K562 (cell line): Measurements from ENCODE around the gene ASB18. TPM values are rescaled to one million over a fixed set of nuclear protein-coding genes. Genes with fewer than 3 reads are reported as not detected.

Experiments used
- CREB1 ChIP-seq, 2 experiments: sonication (generic) in 1 of 2; formaldehyde crosslinking in 1 of 2; IDR thresholded peaks; 2 replicates each; pipeline versions ENCODE4 v1.6.1 to v1.8.0; 2012 to 2022; ENCODE audit warnings: inconsistent platforms in 1 of 2, mild to moderate bottlenecking in 1 of 2, missing genetic modification reagents in 1 of 2, moderate library complexity in 1 of 2
- CTBP1 ChIP-seq: fragments of 450-650 bp; IDR thresholded peaks from 2 replicates; pipeline ENCODE4 v1.6.1; 2016; ENCODE audit warnings: borderline replicate concordance
- FOXJ3 ChIP-seq: sonication (generic); formaldehyde crosslinking; IDR thresholded peaks from 2 replicates; pipeline ENCODE4 v1.4.0; 2020; ENCODE audit warnings: mild to moderate bottlenecking, missing genetic modification reagents
- MED1 ChIP-seq: sonication (generic); formaldehyde crosslinking; IDR thresholded peaks from 2 replicates; pipeline ENCODE4 v1.8.1; 2023; ENCODE audit warnings: missing genetic modification reagents, borderline replicate concordance
- NFE2 ChIP-seq: IDR thresholded peaks from 2 replicates; pipeline ENCODE4 v1.6.1; 2014; ENCODE audit warnings: antibody characterized with exemption, low read depth
- POLR2G ChIP-seq: fragments of 200-400 bp; formaldehyde crosslinking; IDR thresholded peaks from 2 replicates; pipeline ENCODE4 v1.6.1; 2017; ENCODE audit warnings: low read depth, mild to moderate bottlenecking, antibody characterized with exemption, low read length, moderate library complexity
- RBFOX2 ChIP-seq: fragments of 200-400 bp; formaldehyde crosslinking; IDR thresholded peaks from 2 replicates; pipeline ENCODE4 v1.6.1; 2017; ENCODE audit warnings: low read depth, mild to moderate bottlenecking, low read length, moderate library complexity
- TEAD4 ChIP-seq, 2 experiments: sonication (generic) in 1 of 2; formaldehyde crosslinking in 1 of 2; IDR thresholded peaks; 2 replicates each; pipeline versions ENCODE4 v1.6.1 to v1.8.0; 2012 to 2022; ENCODE audit warnings: borderline replicate concordance in 1 of 2, inconsistent platforms in 1 of 2, low read length in 1 of 2, mild to moderate bottlenecking in 1 of 2, missing genetic modification reagents in 1 of 2
- WHSC1 ChIP-seq: IDR thresholded peaks from one replicate; pipeline ENCODE4 v1.6.1; 2012; ENCODE audit warnings: low read length, control low read depth, inconsistent platforms
- ZNF347 ChIP-seq: fragments of 450-650 bp; formaldehyde crosslinking; IDR thresholded peaks from 2 replicates; pipeline ENCODE4 v1.4.0; 2020; ENCODE audit warnings: low read depth, mild to moderate bottlenecking, moderate library complexity
- polyA plus RNA-seq, 8 experiments: library from polyadenylated mRNA; depleted of rRNA in 4 of 8; stranded (reverse) in 5 of 8; unstranded in 3 of 8; fragments of >200 nt; fragmentation: Nextera tagmentation in 2 of 8; fragmentation: Illumina TruSeq in 1 of 8; extraction: Ambion mirVana in 2 of 8; extraction: Trizol in 1 of 8; gene quantifications; 2 replicates each; pipeline versions ENCODE4 v1.2.1 to v1.2.3, GENCODE V29; 2011 to 2014; ENCODE audit warnings: inconsistent platforms in 1 of 8, missing spikeins in 1 of 8
- total RNA-seq, 7 experiments: library from RNA; depleted of rRNA in 6 of 7; stranded (reverse); fragments of >200 nt in 6 of 7; fragmentation: Illumina TruSeq in 2 of 7; extraction: Trizol in 2 of 7; gene quantifications; 2 replicates each; pipeline versions ENCODE4 v1.2.1 to v1.2.3, GENCODE V29; 2011 to 2021; ENCODE audit warnings: low replicate concordance in 1 of 7
- TF ChIP-seq, protein P1 (sequence below): sonication (generic); formaldehyde crosslinking; IDR thresholded peaks from 2 replicates; pipeline ENCODE4 v1.5.0; 2020; ENCODE audit warnings: missing genetic modification reagents
- TF ChIP-seq, protein P2 (sequence below), 2 experiments: fragments of 450-650 bp; formaldehyde crosslinking in 1 of 2; IDR thresholded peaks; 2 replicates each; pipeline versions ENCODE4 v1.4.0 to v1.6.1; 2014 to 2020; ENCODE audit warnings: mild to moderate bottlenecking in 2 of 2, borderline replicate concordance in 1 of 2, low read depth in 1 of 2
- TF ChIP-seq, protein P3 (sequence below): sonication (generic); formaldehyde crosslinking; IDR thresholded peaks from 2 replicates; pipeline ENCODE4 v1.9.0; 2022; ENCODE audit warnings: mild to moderate bottlenecking, missing genetic modification reagents
- TF ChIP-seq, protein P4 (sequence below): sonication (generic); formaldehyde crosslinking; IDR thresholded peaks from 2 replicates; pipeline ENCODE4 v1.9.0; 2022; ENCODE audit warnings: mild to moderate bottlenecking, missing genetic modification reagents

The ASB18 gene
- total and polyA plus RNA-seq, 9 of the 15 experiments (the other 6 are each of a cell fraction or from before 2014, with no cell fraction given), result not detected

DNA sequence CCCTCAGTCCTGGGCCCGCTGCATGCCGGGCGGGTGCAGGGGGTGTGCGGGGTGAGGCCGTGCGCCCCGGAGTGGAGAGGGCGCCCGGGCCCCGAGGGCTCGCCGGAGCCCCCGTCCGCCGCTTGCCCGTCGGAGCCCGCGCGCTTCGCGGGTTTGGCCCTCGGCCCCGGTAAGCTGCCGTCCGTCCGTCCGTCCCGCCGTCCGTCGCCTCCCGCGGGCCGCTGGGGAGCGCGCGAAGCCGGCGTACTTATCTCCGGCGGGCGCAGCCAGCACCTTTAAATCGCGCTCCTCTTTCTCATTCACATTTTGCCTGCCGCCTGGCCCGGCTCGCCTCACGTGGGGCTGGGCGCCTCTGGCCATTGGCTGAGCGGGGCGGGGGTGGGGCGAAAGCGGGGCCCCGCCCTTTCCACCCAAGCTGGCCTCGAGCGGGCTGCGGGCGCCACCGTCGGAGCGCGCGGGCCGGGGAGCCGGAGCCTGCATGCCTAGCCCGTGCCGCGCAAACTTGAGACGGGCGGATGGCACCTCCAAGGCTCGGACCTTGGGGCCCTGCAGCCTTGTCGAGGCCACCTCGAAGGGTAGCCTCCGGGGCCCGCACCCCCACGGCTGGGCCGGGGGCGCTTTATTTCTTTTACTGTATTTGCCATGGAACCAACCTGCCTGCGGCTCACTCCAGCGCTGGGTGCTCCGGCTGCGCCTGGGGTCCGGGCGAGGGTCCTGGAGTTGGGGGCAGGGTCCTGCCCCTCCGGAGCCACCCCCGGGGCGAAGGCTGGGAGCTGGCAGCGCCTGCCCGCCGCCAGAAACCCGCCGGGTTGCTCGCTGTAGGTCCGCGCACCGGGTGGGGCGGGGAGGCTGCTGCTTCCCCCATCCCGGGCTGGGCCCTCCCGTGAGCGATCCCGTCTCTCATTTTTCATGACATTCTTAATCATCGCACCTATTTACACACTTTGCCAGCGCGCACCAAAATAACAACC, 95.8 kb downstream of the ASB18 start, which contains the start of gene GBX2 (continued):
- TF ChIP-seq ZNF347 (CRISPR knock-in tag) (no peak), POLR2G (peak; percentile 60; the same call in 1 of the 2 replicates), NFE2 (no peak), MED1 (no peak), TEAD4 (IDR thresholded peaks at IDR 0.05; ENCODE audit: low read length) (no peak), TEAD4 (CRISPR knock-in tag; IDR thresholded peaks at IDR 0.05; ENCODE audit: borderline replicate concordance) (no peak), CTBP1 (peak; percentile 38), CREB1 (IDR thresholded peaks at IDR 0.05) (0 out of 2 replicates have a peak, but pooled peaks have one; percentile 3), CREB1 (CRISPR knock-in tag; IDR thresholded peaks at IDR 0.05) (no peak), WHSC1 (no peak), FOXJ3 (no peak), RBFOX2 (0 out of 2 replicates have a peak, but pooled peaks have one; percentile 37)
- TF ChIP-seq, protein P1, sequence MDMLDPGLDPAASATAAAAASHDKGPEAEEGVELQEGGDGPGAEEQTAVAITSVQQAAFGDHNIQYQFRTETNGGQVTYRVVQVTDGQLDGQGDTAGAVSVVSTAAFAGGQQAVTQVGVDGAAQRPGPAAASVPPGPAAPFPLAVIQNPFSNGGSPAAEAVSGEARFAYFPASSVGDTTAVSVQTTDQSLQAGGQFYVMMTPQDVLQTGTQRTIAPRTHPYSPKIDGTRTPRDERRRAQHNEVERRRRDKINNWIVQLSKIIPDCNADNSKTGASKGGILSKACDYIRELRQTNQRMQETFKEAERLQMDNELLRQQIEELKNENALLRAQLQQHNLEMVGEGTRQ, result peak; percentile 97
- TF ChIP-seq, protein P2, sequence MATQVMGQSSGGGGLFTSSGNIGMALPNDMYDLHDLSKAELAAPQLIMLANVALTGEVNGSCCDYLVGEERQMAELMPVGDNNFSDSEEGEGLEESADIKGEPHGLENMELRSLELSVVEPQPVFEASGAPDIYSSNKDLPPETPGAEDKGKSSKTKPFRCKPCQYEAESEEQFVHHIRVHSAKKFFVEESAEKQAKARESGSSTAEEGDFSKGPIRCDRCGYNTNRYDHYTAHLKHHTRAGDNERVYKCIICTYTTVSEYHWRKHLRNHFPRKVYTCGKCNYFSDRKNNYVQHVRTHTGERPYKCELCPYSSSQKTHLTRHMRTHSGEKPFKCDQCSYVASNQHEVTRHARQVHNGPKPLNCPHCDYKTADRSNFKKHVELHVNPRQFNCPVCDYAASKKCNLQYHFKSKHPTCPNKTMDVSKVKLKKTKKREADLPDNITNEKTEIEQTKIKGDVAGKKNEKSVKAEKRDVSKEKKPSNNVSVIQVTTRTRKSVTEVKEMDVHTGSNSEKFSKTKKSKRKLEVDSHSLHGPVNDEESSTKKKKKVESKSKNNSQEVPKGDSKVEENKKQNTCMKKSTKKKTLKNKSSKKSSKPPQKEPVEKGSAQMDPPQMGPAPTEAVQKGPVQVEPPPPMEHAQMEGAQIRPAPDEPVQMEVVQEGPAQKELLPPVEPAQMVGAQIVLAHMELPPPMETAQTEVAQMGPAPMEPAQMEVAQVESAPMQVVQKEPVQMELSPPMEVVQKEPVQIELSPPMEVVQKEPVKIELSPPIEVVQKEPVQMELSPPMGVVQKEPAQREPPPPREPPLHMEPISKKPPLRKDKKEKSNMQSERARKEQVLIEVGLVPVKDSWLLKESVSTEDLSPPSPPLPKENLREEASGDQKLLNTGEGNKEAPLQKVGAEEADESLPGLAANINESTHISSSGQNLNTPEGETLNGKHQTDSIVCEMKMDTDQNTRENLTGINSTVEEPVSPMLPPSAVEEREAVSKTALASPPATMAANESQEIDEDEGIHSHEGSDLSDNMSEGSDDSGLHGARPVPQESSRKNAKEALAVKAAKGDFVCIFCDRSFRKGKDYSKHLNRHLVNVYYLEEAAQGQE (IDR thresholded peaks at IDR 0.05; ENCODE audit: borderline replicate concordance), result peak; percentile 78
- TF ChIP-seq, protein P2 (CRISPR knock-in tag; IDR thresholded peaks at IDR 0.05; ENCODE audit: low read depth), result no peak
- TF ChIP-seq, protein P3, sequence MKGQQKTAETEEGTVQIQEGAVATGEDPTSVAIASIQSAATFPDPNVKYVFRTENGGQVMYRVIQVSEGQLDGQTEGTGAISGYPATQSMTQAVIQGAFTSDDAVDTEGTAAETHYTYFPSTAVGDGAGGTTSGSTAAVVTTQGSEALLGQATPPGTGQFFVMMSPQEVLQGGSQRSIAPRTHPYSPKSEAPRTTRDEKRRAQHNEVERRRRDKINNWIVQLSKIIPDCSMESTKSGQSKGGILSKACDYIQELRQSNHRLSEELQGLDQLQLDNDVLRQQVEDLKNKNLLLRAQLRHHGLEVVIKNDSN (CRISPR knock-in tag), result peak; percentile 92
- TF ChIP-seq, protein P4, sequence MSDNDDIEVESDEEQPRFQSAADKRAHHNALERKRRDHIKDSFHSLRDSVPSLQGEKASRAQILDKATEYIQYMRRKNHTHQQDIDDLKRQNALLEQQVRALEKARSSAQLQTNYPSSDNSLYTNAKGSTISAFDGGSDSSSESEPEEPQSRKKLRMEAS (CRISPR knock-in tag), result no peak
